DOHH2 (cell line): ENCODE measurements around the gene AFG1L.

ENCODE experiments used
- CTCF ChIP-seq: fragments of 200-600 bp; sonication (generic); IDR thresholded peaks from one replicate; pipeline ENCODE4 v1.5.1; 2014; ENCODE audit warnings: antibody characterized with exemption, mild to moderate bottlenecking, low read depth, low read length; ENCODE audit not compliant: poor library complexity, severe bottlenecking
- EZH2phosphoT487 ChIP-seq: fragments of 200-600 bp; sonication (generic); IDR thresholded peaks from 2 replicates; pipeline ENCODE4 v1.6.1; 2017; ENCODE audit warnings: borderline replicate concordance, mild to moderate bottlenecking, antibody characterized with exemption, low read length, moderate library complexity, mixed read lengths

- TF ChIP-seq CTCF (no peak), EZH2phosphoT487 (no peak)
These were observed 29.0 kb downstream of the AFG1L start for GRCh38 chr6:108323710-108324466.
